ENCODE measurements around the gene MAP4K1. TPM values are rescaled to one million over a fixed set of nuclear protein-coding genes. Genes with fewer than 3 reads are reported as not detected.

Gene MAP4K1
- total RNA-seq, 1 donor from 2014 or later = 1.7 TPM

- no peak for TF ChIP-seq CTCF (IDR thresholded peaks at IDR 0.05; ENCODE audit: insufficient read depth, low read depth, low read length)
- TF ChIP-seq EZH2 (IDR thresholded peaks at IDR 0.05; ENCODE audit: insufficient read depth, low read length) = no peak
- H2AFZ ChIP-seq (ENCODE audit: low read depth, low read length) = no peak overlapping the region
- H3K27ac ChIP-seq (ENCODE audit: low read depth, low read length) = no peak overlapping the region
- Mint-ChIP-seq H3K27ac (ENCODE audit: unreplicated experiment) (peak overlapping the region; percentile 38), H3K27me3 (ENCODE audit: low read depth, unreplicated experiment) (peaks cover 21% of the 10 kb centered on the region), H3K4me3 (ENCODE audit: unreplicated experiment) (no peak overlapping the region), H3K4me1 (ENCODE audit: low read depth, unreplicated experiment) (peaks cover 11% of the 10 kb centered on the region), H3K9me3 (ENCODE audit: unreplicated experiment) (no peaks in the 10 kb centered on the region), H3K36me3 (ENCODE audit: low read depth, unreplicated experiment) (no peaks in the 10 kb centered on the region)
- H3K4me3 ChIP-seq (ENCODE audit: insufficient read depth, low read depth, low read length) = no peak overlapping the region
- H3K4me2 ChIP-seq (ENCODE audit: low read length) = no peak overlapping the region
- no peak overlapping the region for H3K9ac ChIP-seq (ENCODE audit: low read length)
- H3K79me2 ChIP-seq (ENCODE audit: insufficient read depth, low read length) = no peaks in the 10 kb centered on the region
- no peaks in the 10 kb centered on the region for H4K20me1 ChIP-seq (ENCODE audit: insufficient read depth, low read length)
- no peaks in the 10 kb centered on the region for H3K36me3 ChIP-seq (ENCODE audit: insufficient read depth, low read length)
- H3K4me1 ChIP-seq (ENCODE audit: insufficient read depth, low read length) = no peaks in the 10 kb centered on the region
- DNase-seq (ENCODE audit: low read depth) = no peak
- FAIRE-seq = no peak
- no peaks in the 10 kb centered on the region for H3K9me3 ChIP-seq (ENCODE audit: insufficient read depth, low read depth, low read length)
- peaks cover 3% of the 10 kb centered on the region for H3K27me3 ChIP-seq (ENCODE audit: insufficient read depth, low read length)
These were observed 55.7 kb downstream of the MAP4K1 start for GRCh38 chr19:38562096-38562495.

- no peak overlapping the region for H3K9ac ChIP-seq (ENCODE audit: low read length)
- no peak overlapping the region for H3K27ac Mint-ChIP-seq (ENCODE audit: unreplicated experiment)
These were observed 56.1 kb downstream of the MAP4K1 start for GRCh38 chr19:38561658-38562057.

More at GRCh38 chr19:38561658-38562057, 56.1 kb downstream of the MAP4K1 start:
- Histone ChIP-seq H3K4me2 (ENCODE audit: low read length) (no peak overlapping the region), H3K4me3 (ENCODE audit: insufficient read depth, low read depth, low read length) (no peak overlapping the region), H2AFZ (ENCODE audit: low read depth, low read length) (no peak overlapping the region), H3K4me1 (ENCODE audit: insufficient read depth, low read length) (no peaks in the 10 kb centered on the region), H3K27ac (ENCODE audit: low read depth, low read length) (no peak overlapping the region), H4K20me1 (ENCODE audit: insufficient read depth, low read length) (no peaks in the 10 kb centered on the region), H3K79me2 (ENCODE audit: insufficient read depth, low read length) (no peaks in the 10 kb centered on the region), H3K27me3 (ENCODE audit: insufficient read depth, low read length) (peaks cover 3% of the 10 kb centered on the region), H3K9me3 (ENCODE audit: insufficient read depth, low read depth, low read length) (no peaks in the 10 kb centered on the region), H3K36me3 (ENCODE audit: insufficient read depth, low read length) (no peaks in the 10 kb centered on the region)
- H3K36me3 Mint-ChIP-seq (ENCODE audit: low read depth, unreplicated experiment) = no peaks in the 10 kb centered on the region
- FAIRE-seq (no peak), DNase-seq (ENCODE audit: low read depth) (no peak)
- H3K9me3 Mint-ChIP-seq (ENCODE audit: unreplicated experiment) = no peaks in the 10 kb centered on the region
- H3K4me3 Mint-ChIP-seq (ENCODE audit: unreplicated experiment) = no peak overlapping the region
- H3K4me1 Mint-ChIP-seq (ENCODE audit: low read depth, unreplicated experiment) = peaks cover 11% of the 10 kb centered on the region
- H3K27me3 Mint-ChIP-seq (ENCODE audit: low read depth, unreplicated experiment) = peaks cover 20% of the 10 kb centered on the region
- no peak for TF ChIP-seq EZH2 (IDR thresholded peaks at IDR 0.05; ENCODE audit: insufficient read depth, low read length)
- no peak for TF ChIP-seq CTCF (IDR thresholded peaks at IDR 0.05; ENCODE audit: insufficient read depth, low read depth, low read length)

All from astrocyte (in vitro differentiated cells and primary cell).